Fibroblast of gingiva (primary cell): ENCODE data around the gene UBTD1.

ENCODE experiments used
- DNase-seq: peaks from one replicate; pipeline ENCODE4 v3.0.0-alpha.2; 2011; ENCODE audit warnings: low read depth

The UBTD1 gene

DNA sequence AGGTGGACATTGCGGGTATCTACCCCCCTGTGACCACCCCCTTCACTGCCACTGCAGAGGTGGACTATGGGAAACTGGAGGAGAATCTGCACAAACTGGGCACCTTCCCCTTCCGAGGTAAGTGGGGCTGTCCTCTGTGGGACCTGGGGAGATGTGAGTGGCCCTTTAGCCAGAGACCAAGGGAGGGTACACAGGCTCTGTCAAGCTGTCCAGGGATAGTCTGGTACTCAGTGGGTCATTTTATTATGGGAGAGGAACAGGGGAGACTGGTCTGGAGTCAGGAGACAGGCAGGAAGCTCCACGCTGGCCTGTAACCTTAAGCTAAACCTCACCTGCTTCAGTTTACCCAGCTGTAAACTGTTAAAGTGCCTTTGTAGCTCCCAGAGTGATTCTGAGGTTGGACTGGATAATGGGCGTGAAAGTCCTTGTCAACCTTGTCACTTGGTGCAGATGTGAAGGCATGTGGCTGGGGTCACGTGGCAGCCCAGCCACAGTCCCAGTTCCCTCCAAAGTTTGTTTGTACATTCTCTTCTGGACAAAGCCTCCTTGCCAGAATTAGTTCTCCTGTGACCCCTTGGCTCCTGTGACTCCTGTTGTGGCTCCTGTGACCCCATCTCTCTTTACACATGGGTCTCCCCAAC lies 86.2 kb downstream of the UBTD1 start:
- no peak for DNase-seq

- DNase-seq = no peak
These were observed 86.7 kb downstream of the UBTD1 start for GRCh38 chr10:97585439-97585811.

GRCh38 chr10:97587183-97587582 lies 88.5 kb downstream of the UBTD1 start:
- no peak for DNase-seq

DNA sequence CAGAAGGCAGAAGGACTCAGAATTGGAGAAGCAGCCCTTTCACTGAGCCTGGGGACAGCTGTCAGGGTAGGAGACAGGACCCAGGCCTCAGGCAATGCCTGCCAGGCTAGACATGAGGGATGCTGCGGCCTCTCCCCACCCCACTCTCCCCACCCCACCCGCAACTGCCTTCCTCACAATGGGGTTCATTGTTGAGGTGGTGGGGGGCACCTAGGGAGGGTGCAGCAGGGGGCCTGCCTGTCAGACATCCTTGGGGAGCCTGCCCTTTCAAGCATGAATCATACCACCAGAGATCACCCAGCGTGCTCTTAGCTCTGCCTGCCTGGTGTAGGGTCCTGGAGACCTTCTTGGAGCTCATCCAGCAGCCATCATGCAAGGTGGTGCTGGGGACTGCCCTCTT lies 90.8 kb downstream of the UBTD1 start, which contains the start of gene C10orf62:
TSS of gene C10orf62 (plus strand) at position 243 of the 400 bp plus-strand sequence. CDS start 177 bp downstream, outside the sequence.
- DNase-seq = no peak

GRCh38 chr10:97590082-97590747 lies 91.5 kb downstream of the UBTD1 start:
- DNase-seq = no peak

GRCh38 chr10:97590748-97591495 lies 92.2 kb downstream of the UBTD1 start:
- no peak for DNase-seq

GRCh38 chr10:97593421-97593820 lies 94.7 kb downstream of the UBTD1 start:
- peak; percentile 46 for DNase-seq

DNA sequence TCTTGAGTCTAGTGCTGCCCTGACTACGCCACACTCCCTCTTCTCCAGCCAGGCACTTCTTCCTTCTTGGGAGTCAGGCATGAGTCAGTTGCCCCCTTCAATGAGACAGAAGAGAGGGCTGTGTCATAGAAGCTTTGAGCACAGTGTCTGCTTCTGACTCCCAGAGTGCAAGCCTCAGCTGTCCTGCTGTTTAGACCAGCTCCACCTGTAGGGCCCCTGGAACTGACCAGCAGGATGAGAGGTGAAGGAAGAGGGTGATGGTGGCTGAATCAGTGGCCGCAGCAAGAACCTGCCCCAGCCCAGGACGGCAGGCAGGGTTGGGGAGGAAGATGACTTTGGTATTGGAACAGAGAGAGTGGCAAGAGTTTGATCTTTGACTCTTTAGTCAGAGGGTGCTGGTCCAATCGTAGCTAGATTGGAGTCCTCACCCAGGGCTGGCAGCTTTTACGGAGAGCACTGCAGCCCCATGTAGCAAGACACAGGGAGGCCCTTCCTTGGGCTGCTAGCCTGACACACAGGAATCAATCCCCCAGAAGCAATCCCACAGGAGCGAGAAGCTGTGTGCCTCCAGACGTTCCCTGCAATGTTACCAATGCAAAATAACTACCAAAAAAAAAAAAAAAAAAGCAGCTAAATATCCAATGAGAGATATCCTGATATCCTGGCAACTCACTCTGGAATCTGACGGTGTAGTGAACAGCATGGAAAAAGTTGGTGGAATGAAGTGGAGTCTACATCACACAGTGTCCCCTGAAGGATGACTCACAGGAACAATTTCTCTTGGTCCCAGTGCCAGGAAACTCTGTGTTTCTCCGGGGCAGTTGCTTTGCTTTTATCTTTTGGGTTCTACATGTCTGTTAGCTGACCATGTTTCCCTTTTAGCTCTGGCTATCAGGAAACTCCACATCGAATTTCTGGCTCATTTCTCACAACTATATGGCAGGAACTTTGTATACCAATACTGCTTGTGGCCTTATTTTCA lies 97.7 kb downstream of the UBTD1 start:
- DNase-seq = peak; percentile 82

- no peak for DNase-seq
These were observed 99.1 kb downstream of the UBTD1 start for GRCh38 chr10:97597778-97598177.

DNA sequence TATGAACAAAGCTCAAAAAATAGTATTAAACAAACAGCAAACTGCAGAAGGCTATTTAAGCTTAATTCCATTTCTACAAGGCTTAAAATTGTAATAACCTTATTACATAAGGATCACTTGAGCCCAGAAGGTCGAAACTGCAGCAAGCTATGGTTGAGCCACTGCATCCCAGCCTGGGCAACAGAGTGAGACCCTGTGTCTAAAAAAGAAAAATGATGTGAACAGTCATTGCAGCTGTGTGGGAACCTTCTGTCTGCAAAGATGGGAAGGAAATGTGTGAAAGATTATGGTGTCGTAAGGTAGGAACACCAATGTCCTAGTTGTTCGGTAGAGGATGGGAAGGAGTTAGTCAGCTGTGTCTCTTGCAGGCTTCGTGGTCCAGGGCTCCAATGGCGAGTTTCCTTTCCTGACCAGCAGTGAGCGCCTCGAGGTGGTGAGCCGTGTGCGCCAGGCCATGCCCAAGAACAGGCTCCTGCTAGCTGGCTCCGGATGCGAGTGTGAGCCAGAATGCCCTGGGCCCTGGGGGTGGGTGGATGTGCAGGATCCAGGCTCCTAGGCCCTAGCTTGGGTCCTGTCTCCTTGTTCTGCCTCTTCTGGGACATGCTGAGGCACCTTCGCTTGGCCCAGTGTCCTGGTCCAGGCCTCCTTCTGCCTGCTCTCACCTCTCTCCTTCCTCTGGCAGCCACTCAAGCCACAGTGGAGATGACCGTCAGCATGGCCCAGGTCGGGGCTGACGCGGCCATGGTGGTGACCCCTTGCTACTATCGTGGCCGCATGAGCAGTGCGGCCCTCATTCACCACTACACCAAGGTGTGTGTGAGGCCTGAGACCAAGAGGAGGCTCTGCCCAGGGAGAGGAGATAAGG lies 99.9 kb downstream of the UBTD1 start:
- no peak for DNase-seq

GRCh38 chr10:97599272-97599619 lies 100.5 kb downstream of the UBTD1 start:
- no peak for DNase-seq

DNA sequence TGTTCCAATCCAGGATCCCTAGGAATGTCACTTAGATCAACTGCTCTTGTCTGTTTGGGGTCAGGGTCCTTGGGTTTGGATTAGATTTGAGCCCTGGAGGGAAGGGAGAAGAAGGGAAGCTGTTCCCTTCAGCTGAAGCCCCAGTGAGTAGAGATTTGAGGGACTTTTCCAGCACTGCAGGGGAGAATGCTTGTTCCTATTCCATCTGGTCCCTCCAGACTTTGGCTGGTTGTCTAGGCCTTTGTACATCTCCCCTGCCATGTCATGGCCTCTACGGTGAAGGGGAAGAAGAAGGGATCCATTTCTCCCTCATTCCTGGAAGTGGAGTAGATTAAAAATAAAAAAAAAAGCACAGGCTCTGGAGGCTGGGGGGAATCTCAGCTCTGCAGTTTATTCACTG lies 101.9 kb downstream of the UBTD1 start:
- no peak for DNase-seq

DNA sequence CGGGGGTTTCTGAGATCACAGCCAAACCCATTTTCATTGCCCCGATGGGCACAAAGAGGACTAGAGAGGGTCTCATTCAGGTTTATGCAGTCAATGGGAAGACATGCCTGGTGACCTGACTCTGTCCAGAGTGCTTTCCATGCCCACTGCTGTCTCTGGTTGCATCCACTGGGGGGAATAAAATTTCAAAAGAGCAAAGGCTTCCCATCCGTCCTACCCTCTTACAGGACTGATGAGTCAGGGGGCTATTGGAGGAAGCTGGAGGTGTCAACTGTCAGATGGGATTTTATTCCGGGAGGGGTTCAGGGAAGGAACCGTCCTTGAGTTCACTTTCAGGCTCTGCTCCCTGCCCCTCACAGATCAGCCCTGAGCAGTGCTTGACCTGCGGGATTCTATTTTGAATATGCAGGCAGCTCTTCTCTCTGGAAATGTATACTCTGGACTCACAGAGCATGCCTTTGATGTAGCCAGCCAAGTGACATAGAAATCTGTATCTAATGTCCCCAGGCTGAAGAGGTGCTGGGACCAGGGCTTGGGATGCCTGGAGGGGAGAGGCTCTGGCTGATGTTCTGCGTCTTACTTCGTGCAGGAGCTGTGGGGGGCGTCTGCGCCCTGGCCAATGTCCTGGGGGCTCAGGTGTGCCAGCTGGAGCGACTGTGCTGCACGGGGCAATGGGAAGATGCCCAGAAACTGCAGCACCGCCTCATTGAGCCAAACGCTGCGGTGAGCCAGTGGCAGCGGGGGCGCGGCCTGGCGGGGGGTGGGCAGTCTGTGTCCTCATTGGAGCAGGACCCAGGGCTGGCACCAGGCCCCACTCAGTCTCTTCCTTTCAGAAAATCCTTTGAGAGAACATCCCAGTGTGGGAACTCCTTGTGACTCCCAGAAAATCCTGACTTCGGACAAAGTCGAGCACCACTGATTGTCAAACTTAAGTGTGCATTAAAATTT lies 102.8 kb downstream of the UBTD1 start:
- no peak for DNase-seq

DNA sequence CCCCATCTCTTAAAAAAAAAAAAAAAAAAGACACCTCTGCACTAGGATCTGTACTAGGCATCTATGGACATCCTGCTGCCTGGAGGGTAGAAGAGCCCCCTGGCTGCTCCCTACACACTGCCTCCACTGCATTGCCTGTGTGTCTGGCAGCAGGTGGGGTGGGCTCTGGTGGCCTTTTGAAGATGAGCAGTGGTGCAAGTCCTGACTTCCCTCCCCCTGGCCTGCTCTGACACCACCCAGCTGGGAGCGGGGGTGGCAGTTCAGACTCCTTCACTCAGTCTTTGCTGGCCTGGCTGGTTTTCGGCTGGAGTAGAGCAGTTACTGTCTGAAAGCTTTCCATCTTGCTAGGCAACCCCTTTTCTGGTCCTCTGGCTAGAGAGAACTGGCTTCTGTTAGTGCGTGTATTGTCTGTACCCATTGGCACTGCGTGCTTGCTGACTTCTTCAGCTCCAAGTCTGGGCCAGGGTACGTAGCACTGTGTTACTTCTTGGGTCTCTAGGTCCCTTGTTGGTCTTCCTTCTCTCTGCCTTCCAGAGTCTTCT lies 108.4 kb downstream of the UBTD1 start:
- DNase-seq = no peak

GRCh38 chr10:97608991-97609561 lies 110.4 kb downstream of the UBTD1 start:
- no peak for DNase-seq

GRCh38 chr10:97611473-97611872 lies 112.7 kb downstream of the UBTD1 start:
- no peak for DNase-seq

GRCh38 chr10:97612386-97612785 lies 113.7 kb downstream of the UBTD1 start:
- peak; percentile 43 for DNase-seq

DNA sequence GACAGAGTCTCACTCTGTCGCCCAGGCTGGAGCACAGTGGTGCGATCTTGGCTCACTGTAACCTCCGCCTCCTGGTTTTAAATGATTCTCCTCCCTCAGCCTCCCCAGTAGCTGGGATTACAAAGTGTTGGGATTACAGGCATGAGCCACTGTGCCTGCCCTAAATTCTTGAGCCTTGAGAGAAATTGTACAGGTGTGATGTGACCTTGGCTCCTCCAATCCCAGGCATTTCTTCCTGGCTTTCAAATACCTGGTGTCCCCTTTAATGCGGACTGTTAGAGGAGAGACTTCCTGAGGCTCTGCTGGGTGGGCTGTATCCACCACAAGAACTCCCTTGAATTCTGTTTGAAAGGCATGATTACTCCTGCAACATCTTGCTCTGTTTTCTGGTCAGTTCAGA lies 119.6 kb downstream of the UBTD1 start:
- DNase-seq = no peak

DNA sequence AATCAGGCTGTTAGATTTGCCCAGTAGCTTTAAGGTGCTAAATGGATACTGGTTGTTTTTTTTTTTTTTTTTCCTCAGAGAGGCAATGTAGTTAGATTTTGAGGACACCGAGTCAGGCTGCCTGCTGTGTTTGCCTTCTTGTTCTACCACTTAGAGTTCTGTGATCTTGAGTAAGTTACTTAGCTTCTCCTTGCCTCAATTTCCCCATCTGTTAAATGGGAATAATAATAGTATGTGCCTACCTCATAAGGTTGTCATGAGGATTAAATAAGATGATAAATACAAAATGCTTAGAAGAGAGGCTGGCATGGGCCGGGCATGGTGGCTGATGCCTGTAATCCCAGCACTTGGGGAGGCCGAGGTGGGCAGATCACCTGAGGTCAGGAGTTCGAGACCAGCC lies 120.0 kb downstream of the UBTD1 start:
- no peak for DNase-seq
